HG03159 (cell line): ENCODE results near the gene ZNF628.

Source experiments
- ATAC-seq: cut with Tn5 transposase; IDR thresholded peaks from one replicate; pipeline ENCODE4 v1.9.1; 2021; ENCODE audit warnings: mild to moderate bottlenecking, moderate library complexity; ENCODE audit not compliant: unreplicated experiment

Gene ZNF628

DNA sequence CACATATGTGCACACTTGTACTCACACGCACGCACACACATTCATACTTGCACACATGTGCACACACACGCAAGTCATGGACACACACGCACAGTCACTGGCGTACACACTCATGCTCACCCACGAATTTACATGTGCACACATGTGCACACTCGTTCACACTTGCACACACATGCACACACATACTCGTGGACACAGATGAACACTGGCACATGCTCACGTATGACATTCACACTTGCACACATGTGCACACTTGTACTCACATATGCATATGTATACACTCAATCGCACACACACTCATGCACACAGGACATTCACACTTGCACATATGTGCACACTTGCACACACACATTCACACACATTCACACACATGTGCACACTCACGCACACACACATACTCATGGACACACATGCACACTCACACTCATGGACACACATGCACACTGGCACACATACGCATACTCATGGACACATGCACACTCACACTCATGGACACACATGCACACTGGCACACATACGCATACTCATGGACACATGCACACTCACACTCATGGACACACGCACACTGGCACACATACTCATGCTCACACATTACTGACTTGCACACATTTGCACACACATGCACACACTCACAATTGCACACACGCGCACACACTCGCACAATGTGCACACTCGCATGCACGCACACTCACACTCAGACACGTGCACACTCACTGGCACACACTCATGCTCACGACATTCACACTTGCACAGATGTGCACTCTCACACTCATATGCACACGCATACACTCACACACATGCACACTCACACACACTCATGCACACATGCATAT lies 51.0 kb downstream of the ZNF628 start:
- ATAC-seq, result no peak

- no peak for ATAC-seq
These were observed 51.8 kb downstream of the ZNF628 start for GRCh38 chr19:55528030-55528803.

GRCh38 chr19:55529636-55530234 lies 53.3 kb downstream of the ZNF628 start:
- ATAC-seq, result no peak

GRCh38 chr19:55530996-55531395 lies 54.6 kb downstream of the ZNF628 start:
- ATAC-seq, result no peak
